ENCODE data around the gene CTNS.

CTNS gene

GRCh38 chr17:3636154-3636907 is at the start of gene CTNS, which contains the start of gene SHPK:
CTNS (plus strand) TSS chr17:3636760; CDS start chr17:3640207, 3,447 bp downstream.
SHPK (minus strand) TSS chr17:3636250; CDS start chr17:3636219, 31 bp downstream.
- DNase-seq, result peak; percentile 95

DNA sequence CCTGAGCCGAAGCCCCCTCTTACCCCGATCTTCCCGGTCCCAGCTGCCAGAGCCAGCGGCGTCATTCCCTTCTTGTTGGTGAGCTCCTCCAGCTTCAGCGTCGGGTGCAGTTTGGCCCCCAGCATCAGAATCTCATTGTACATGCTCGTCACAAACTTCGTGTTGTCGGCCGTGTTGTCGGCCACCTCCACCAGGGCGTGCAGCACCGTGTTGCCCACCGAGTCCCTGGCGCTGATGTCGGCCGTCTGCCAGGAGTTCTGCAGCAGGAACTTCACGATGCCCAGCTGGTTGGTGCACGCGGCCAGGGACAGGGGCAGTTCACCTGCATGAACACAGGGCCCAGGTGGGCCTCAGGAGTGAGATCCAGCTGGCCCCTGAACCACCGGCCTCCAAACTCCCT is 46.8 kb upstream of the CTNS start:
- no peak for DNase-seq

GRCh38 chr17:3590231-3590630 is 46.3 kb upstream of the CTNS start:
- DNase-seq, result no peak

DNA sequence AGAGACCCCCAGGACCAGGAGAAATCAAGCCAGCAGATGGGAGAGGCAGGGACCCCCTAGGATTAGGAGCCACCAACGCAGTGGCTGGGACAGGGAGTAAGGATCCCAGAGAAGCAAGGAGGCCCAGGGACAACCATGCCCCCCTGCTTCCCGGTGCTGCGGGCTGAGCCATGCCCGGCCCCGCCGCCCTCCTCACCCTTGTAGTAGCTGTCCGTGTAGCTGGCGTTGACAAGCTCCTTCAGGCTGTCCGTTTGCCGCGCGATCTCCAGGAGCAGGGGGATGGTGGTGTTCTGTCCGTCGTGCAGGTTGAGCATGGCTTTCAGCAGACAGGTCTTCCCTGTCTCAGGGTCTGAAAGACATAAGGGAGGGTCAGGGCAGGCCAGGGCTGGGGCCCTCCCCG is 45.8 kb upstream of the CTNS start:
- no peak for DNase-seq

DNA sequence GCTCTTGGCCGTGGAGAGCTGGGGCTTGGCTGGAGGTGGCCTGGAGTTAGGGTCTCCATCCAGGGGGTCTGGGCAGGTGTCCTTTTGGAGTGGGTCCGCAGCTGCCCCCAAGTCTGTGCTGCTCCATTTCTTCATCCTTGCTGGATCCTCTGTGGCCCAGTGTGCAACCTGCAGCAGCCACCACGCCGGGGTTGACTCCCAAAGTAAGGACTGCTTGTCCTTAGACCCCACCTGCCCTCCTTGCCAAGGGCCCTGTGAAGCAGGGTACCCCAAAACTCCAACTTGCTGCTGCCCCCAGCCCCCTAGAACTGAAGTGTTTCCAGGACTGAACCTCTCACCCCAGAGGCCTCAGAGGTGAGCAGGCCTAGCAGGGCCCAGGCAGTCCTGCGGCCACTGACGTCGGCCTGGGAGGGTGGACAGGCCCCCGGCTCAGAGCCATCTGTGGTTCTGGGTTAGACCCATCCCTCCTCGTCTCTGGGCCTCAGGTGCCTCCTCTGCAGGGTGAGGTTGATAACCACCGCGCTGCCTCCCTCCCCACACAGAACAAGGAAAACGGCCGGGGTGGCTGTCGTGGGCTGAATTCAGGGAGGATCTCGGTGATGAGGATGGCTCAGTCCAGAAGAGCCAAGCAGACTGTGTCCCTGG is 44.2 kb upstream of the CTNS start:
- DNase-seq, result no peak

DNA sequence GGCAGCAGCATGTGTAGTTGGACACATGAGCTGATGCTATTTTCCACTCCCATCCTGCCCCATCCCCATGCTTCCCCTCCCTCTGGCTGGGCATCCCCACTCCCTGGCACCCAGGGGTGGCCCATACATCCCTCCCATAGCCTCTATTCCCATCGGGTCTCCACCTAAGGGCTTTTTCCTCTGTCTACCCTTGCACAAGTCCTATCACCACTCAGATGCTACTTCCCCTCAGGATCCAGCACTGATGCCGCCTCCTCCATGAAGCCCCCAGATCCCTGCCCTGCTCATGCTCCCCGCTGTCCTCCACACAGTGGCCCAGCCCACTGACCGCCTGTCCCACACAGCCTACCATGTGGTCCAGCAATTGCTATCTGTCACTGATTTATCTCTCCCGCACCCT is 43.2 kb upstream of the CTNS start:
- no peak for DNase-seq

GRCh38 chr17:3594051-3594800 is 42.3 kb upstream of the CTNS start:
- DNase-seq, result no peak

DNA sequence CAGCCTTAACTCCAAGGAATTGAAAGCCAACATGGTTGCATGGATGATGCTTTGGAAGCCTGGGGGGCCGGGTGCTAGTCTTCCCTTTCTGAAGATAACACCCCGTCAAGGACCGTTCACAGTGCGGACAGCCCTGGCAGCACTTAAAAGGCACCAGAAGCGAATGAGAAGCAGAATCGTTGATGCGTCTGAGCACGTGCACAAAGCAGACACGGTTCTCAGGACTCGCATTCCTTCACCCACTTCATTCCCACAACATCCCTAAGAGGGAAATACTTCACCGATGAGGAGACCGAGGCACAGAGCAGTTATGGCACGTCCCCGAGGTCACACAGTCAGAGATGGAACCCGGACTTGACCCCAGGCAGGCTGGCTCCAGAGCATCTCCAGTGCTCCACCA is 41.6 kb upstream of the CTNS start:
- no peak for DNase-seq

GRCh38 chr17:3596804-3597464 is 39.6 kb upstream of the CTNS start:
- no peak for DNase-seq

DNA sequence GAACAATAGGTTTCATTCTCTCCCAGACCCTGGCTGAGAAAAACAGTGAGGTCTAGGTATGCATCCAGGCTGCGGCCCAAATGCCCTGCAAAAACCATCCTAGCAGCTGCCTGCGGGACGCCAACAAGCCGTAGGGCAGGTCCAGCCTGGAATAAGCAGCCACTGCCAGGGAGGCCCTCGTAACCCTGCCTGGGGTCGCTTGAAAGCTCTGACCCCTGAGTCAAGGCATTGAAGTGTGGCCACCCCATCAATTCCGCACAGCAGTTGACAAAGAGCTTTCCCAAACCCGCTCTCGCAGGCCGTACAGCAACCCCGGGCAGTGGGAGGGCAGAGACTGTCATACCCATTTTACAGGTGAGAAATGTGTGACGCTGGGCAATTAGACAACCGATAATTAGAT is 38.5 kb upstream of the CTNS start:
- no peak for DNase-seq

DNA sequence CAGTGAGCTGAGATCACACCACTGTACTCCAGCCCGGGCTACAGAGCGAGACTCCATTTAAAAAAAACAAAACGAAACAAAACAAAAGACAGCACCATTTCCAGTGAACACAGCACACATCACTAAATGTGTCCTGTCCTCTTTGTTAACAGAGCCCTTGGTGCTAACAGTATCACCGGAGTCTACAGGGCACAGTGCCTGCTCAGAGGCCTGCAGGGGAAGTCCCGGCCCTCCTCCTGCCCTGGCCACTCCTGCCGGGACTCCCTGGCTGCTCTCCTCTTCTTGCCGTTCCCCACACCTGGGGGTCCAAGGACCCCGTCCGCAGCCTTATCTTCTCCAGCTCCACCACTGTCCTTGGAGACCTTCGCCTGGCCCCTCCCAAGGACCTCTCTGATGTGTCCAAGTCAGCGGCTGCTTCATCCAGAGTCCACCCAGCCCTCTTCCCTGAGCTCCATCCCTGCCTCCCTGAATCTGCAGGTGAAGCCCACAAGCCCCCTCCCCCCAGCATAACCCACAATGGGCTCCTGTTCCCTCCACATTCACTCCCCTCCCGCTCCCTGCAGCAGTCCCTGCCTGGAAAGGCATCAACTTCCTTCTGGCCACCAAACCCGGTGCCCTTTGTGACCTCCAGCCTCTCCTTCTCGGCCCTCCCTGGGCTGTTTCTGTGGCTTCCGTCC is 35.9 kb upstream of the CTNS start:
- DNase-seq, result no peak

DNA sequence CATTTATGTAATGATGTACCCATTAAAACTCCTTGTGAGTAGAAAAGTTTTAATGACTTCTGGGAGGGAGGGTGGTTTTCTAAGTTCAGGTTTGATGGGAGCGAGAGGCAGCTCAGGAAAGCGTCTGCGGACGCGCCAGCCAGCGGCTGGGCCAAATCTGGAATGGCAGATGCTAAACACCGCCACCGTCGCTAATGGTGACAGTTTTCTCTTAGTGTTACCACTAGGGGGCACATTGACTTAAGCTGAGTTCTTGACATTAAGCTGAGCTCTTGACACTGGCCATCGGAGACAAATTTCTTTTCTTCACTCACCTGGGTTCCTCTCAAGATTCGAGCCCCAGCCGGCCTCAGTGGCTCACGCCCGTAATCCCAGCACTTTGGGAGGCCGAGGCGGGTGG is 34.1 kb upstream of the CTNS start:
- DNase-seq, result peak; percentile 20

- DNase-seq, result no peak
Measured at GRCh38 chr17:3603119-3603869, 33.3 kb upstream of the CTNS start.

GRCh38 chr17:3603870-3604259 is 32.7 kb upstream of the CTNS start:
- DNase-seq, result no peak

DNA sequence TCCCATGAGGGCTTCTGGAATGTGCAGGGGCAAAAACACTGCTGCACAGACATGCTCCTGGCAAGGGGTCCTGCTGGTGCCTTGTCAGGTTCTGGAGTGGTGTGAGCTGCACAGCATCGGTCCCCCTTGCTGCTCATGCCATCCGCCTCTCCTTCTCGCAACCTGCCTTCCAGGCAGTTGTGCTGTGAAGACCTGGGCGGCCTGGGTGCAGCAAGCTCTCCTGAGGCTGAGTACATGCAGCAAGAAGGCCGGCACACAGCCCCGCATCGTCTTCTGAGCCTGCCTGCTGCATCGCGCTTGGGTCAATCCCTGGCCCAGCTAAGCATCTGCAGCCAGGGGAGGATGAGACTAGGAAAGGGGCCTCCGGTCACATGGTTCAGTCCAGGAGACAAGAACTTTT is 26.9 kb upstream of the CTNS start:
- DNase-seq, result no peak

DNA sequence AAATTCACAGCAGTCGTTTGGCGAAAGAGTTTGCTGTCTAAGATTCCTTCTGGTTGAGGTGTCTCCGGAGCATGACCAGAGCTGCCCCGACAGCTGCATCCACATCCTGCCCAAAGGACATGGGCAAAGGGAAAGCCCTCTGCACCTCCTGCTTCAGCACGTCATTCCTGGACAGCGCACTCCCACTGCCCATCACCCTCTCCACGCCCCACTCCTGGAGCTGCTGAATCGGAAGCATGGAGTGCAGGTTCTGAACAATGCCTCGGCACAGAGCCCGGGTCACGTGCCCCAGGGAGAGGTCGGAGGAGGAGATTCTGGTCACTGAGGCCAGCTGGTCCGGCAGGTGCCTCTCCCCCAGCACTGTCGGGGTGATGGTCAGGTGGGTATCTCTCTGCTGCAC is 26.0 kb upstream of the CTNS start:
- no peak for DNase-seq

DNA sequence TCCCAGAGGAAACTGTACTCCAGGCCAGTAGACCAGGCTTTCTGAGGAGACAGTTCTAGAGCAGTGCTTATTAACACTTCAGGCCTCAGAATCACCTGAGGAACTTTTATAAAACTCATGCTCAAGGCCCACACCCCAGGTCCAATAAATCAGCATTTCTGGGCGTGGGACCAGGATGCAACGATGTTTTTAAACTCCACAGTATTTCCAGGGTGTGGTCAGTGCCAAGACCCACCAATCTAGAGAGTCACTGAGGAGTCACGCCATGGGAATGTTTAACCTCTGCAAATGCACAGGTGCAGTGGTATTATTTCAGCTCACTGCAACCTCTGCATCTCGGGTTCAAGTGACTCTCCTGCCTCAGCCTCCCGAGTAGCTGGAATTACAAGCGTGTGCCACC is 23.4 kb upstream of the CTNS start:
- no peak for DNase-seq

DNA sequence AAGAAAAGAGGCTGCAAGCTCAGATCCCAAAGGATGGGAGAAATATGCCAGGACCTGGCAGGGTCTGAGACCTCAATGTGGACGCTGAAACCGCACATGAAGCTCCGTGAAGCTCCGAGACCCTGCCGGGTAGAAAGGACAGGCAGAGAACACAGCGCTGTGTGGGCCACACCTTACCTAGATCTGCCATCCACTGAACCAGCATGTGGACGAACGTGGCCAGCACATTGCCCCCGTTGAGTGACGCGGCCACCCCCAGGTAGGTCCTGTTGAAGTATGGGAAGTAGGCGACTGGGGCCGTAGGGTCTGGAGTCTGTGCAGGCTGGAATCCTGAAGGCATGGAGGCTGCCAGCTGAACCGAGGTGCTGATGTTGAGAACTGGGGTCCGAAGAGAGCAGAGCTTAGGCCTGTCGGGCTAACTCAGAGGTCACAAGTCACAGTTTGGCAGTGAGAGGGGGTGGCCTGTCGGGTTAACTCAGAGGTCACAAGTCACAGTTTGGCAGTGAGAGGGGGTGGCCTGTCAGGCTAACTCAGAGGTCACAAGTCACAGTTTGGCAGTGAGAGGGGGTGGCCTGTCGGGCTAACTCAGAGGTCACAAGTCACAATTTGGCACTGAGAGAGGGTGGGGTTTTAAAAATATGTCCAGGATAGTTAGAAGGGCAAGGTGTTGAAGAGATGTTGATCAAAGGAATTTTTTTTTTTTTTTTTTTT is 21.2 kb upstream of the CTNS start:
- DNase-seq, result no peak

GRCh38 chr17:3621146-3621720 is 15.3 kb upstream of the CTNS start:
- no peak for DNase-seq

- no peak for DNase-seq
Measured at GRCh38 chr17:3622977-3623594, 13.5 kb upstream of the CTNS start.

Measured in CD4-positive, alpha-beta T cell treated with Interleukin-10 for 1 hour (primary cell).